Neuronal stem cell (in vitro differentiated cells): ENCODE measurements around the gene KRTAP16-1.
"Not testable (repeated sequence)": the region's sequence is repeated elsewhere in the genome, so short reads cannot be mapped to it uniquely, and the experiment has no call there.

Experiments used
- DNase-seq: peaks from one replicate; pipeline ENCODE4 v3.0.0-alpha.2; 2013; ENCODE audit warnings: low spot score
- H2AFZ ChIP-seq: one replicate; pipeline ENCODE4 v1.6.1; 2013; ENCODE audit warnings: mild to moderate bottlenecking, low read length, inconsistent platforms
- H2AK5ac ChIP-seq: 2 replicates; pipeline ENCODE4 v1.6.1; 2013; ENCODE audit warnings: low read depth, mild to moderate bottlenecking, inconsistent platforms, low read length, moderate library complexity, mixed read lengths
- H2BK120ac ChIP-seq: 2 replicates; pipeline ENCODE4 v1.6.1; 2013; ENCODE audit warnings: low read depth, mild to moderate bottlenecking, inconsistent platforms, low read length, moderate library complexity, mixed read lengths
- H2BK12ac ChIP-seq: one replicate; pipeline ENCODE4 v1.6.1; 2013; ENCODE audit warnings: low read length, inconsistent platforms
- H2BK15ac ChIP-seq: 2 replicates; pipeline ENCODE4 v1.6.1; 2013; ENCODE audit warnings: mild to moderate bottlenecking, low read length, inconsistent platforms, mixed read lengths
- H2BK5ac ChIP-seq: one replicate; pipeline ENCODE4 v1.6.1; 2013; ENCODE audit warnings: inconsistent platforms, mild to moderate bottlenecking, low read length, moderate library complexity
- H3K14ac ChIP-seq: one replicate; pipeline ENCODE4 v1.6.1; 2013; ENCODE audit warnings: low read length, inconsistent platforms
- H3K18ac ChIP-seq: 2 replicates; pipeline ENCODE4 v1.6.1; 2013; ENCODE audit warnings: low read length, inconsistent platforms
- H3K23ac ChIP-seq: 2 replicates; pipeline ENCODE4 v1.6.1; 2013; ENCODE audit warnings: low read depth, mild to moderate bottlenecking, mixed read lengths, low read length, inconsistent platforms; ENCODE audit not compliant: poor library complexity
- H3K27ac ChIP-seq: replicated peaks from 3 replicates; pipeline ENCODE4 v1.5.1; 2013; ENCODE audit warnings: low read length, inconsistent platforms
- H3K27me3 ChIP-seq, 3 experiments: 2 replicates each; pipeline ENCODE4 v1.6.1; 2013; ENCODE audit warnings: low read length in 3 of 3, mild to moderate bottlenecking in 2 of 3, inconsistent platforms in 1 of 3, low read depth in 1 of 3, mixed read lengths in 1 of 3, moderate library complexity in 1 of 3; ENCODE audit not compliant: control insufficient read depth in 3 of 3, insufficient read depth in 3 of 3
- H3K36me3 ChIP-seq, 2 donors: replicated peaks in 1 of 2; 2 replicates each; pipeline ENCODE4 v1.6.1; 2013; ENCODE audit warnings: low read length in 2 of 2; ENCODE audit not compliant: control insufficient read depth in 2 of 2, insufficient read depth in 2 of 2
- H3K4ac ChIP-seq: 2 replicates; pipeline ENCODE4 v1.6.1; 2013; ENCODE audit warnings: inconsistent platforms, mild to moderate bottlenecking, low read length, moderate library complexity
- H3K4me1 ChIP-seq, 2 donors: 1 replicate in 1 of 2; 2 replicates in 1 of 2; pipeline ENCODE4 v1.6.1; 2013; ENCODE audit warnings: low read length in 2 of 2, low read depth in 1 of 2; ENCODE audit not compliant: control insufficient read depth in 2 of 2, insufficient read depth in 1 of 2
- H3K4me2 ChIP-seq: one replicate; pipeline ENCODE4 v1.6.1; 2013; ENCODE audit warnings: mild to moderate bottlenecking, low read length, inconsistent platforms; ENCODE audit not compliant: insufficient read depth, poor library complexity, severe bottlenecking
- H3K4me3 ChIP-seq, 2 donors: 2 replicates each; pipeline ENCODE4 v1.5.1; 2013; ENCODE audit warnings: low read length in 2 of 2, mild to moderate bottlenecking in 2 of 2, inconsistent platforms in 1 of 2, moderate library complexity in 1 of 2
- H3K79me1 ChIP-seq: one replicate; pipeline ENCODE4 v1.6.1; 2013; ENCODE audit warnings: low read depth, mild to moderate bottlenecking, inconsistent platforms, low read length, moderate library complexity
- H3K9ac ChIP-seq: one replicate; pipeline ENCODE4 v1.6.1; 2013; ENCODE audit warnings: mild to moderate bottlenecking, low read depth, low read length, inconsistent platforms; ENCODE audit not compliant: poor library complexity
- H3K9me3 ChIP-seq, 2 donors: replicated peaks in 1 of 2; 2 replicates each; pipeline versions ENCODE3 to v1.6.1; 2013; ENCODE audit warnings: low read length in 2 of 2, mild to moderate bottlenecking in 2 of 2, inconsistent platforms in 1 of 2, low read depth in 1 of 2, mixed read lengths in 1 of 2, moderate library complexity in 1 of 2; ENCODE audit not compliant: control insufficient read depth in 2 of 2, insufficient read depth in 1 of 2
- H4K8ac ChIP-seq: one replicate; pipeline ENCODE4 v1.6.1; 2013; ENCODE audit warnings: low read depth, mild to moderate bottlenecking, inconsistent platforms, low read length, moderate library complexity
- H4K91ac ChIP-seq: one replicate; pipeline ENCODE4 v1.6.1; 2013; ENCODE audit warnings: low read length, low read depth, mild to moderate bottlenecking, inconsistent platforms; ENCODE audit not compliant: poor library complexity
- WGBS, 2 donors: extraction: QIAGEN DNeasy Blood & Tissue Kit; methylation state at CpG; one replicate each; pipeline ENCODE4 v1.1.7; 2013; ENCODE audit warnings: missing lambda C conversion rate in 2 of 2, mixed read lengths in 1 of 2; ENCODE audit not compliant: insufficient read length in 2 of 2, insufficient replicate concordance in 1 of 2; ENCODE audit errors: extremely low coverage in 2 of 2; 5-methylcytosine and 5-hydroxymethylcytosine counted together

Gene KRTAP16-1

DNA sequence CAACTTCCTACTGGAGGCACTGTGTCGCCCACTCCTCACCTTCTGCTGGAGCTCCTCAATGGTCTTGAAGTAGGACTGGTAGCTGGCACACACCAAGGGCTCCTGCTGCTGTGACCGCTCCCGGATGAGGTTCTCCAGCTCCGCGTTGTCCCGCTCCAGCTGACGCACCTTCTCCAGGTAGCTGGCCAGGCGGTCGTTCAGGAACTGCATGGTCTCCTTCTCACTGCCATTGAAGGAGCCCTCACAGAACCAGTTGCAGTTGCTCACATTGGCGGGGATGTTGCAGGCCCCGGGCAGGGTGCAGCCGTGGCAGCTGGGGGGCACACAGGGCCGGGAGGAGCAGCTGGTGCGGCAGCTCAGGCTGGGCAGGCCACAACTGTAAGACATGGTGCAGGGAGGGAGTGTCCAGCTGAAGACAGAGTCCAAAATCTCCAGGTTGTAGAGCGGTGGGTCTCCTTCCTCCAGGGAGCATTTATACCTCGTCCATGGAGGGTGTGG lies 41.3 kb upstream of the KRTAP16-1 start, which contains the start of gene KRT33A:
KRT33A (minus strand) TSS at position 448 of the 498 bp plus-strand sequence; CDS start at position 387, 61 bp downstream.
- DNase-seq, H2AK5ac ChIP-seq, H2BK5ac ChIP-seq: not testable (repeated sequence)

DNA sequence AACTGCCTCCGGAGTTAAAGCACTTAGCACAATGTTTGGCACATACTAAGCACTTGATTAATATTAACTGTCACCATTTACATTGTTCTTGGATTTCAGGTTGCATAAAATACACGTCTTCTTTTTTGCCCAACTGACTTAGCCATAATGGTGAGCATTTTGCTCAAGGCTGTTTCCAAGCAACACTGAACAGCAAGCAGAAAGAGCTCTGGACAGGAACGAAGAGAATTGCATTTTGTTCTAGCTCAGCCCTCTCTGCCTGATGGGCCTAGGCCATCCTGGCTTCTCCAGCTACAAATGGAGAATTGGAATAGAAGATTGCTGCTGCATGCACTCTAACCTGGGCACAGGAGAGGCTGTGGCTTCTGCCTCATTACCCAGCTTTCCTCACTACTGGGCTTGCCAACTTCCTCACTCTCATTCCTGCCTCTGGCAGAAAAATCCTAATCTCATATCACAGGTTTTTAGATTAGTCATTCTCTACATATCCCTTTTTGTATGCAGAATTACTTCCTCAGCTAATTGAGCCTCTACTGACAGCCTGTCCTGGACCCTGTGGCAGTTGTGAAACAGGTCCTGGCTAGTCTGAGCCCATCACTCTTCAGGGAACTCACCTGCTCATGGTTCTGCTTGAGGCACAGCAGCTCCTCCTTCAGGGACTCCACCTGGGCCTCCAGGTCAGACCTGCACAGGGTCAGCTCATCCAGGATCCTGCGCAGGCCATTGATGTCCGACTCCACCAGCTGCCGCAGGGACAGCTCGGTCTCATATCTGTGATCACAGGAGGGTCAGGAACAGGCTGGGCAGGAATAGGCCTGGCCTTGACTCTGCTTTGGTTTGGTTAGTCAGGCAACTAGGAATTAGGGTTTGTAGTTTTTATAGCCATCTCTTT lies 39.0 kb upstream of the KRTAP16-1 start:
- Histone ChIP-seq H3K9ac (no peak overlapping the region), H2BK12ac (no peak overlapping the region), H3K4me2 (no peak overlapping the region), H3K14ac (no peak overlapping the region), H3K4me3 (no peak overlapping the region), H3K9me3 (peaks cover 0 to 2% of the 10 kb centered on the region in 2 donors), H3K18ac (no peak overlapping the region), H4K91ac (no peak overlapping the region), H2AFZ (no peak overlapping the region), H2BK5ac (no peak overlapping the region), H2AK5ac (no peak overlapping the region), H3K27me3 (no peaks in the 10 kb centered on the region), H4K8ac (no peak overlapping the region), H2BK15ac (no peak overlapping the region), H3K4ac (no peak overlapping the region), H3K27ac (no peak overlapping the region), H2BK120ac (no peak overlapping the region), H3K4me1 (no peaks in the 10 kb centered on the region), H3K36me3 (no peaks in the 10 kb centered on the region), H3K23ac (no peak overlapping the region), H3K79me1 (no peaks in the 10 kb centered on the region)
- DNase-seq, result no peak
- no CpG with 5 or more reads among the region's 7 CpGs for WGBS, 2 donors

More for the DNA sequence above, 41.3 kb upstream of the KRTAP16-1 start, which contains the start of gene KRT33A:
- H3K4me3 ChIP-seq, H3K36me3 ChIP-seq, H3K4me2 ChIP-seq, H2AFZ ChIP-seq, H2BK120ac ChIP-seq, H4K8ac ChIP-seq, H3K4ac ChIP-seq, H2BK12ac ChIP-seq, H3K27ac ChIP-seq, H3K79me1 ChIP-seq, H2BK15ac ChIP-seq, H3K9ac ChIP-seq, H3K18ac ChIP-seq, H3K23ac ChIP-seq, H3K4me1 ChIP-seq, H3K14ac ChIP-seq, H3K9me3 ChIP-seq, H3K27me3 ChIP-seq, H4K91ac ChIP-seq: not testable (repeated sequence)
- no CpG with 5 or more reads among the region's 16 CpGs for WGBS, 2 donors

DNA sequence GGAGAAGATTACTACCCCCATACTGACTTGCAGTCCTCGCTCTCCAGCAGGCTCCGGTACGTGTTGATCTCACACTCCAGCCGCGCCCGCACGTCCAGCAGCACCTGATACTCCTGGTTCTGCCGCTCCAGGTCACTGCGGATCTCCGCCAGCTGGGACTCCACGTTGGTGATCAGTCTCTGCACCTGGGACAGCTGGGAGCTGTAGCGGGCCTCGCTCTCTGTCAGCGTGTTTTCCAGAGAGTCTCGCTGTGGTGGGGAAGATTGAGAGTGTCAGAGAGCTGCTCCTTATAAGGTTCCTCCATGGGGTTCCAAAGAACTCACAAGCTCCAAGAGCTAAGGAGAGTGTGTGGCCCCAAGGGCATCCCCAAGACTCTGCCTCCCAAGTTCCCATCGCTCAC lies 37.3 kb upstream of the KRTAP16-1 start:
- H3K14ac ChIP-seq, H3K4me2 ChIP-seq, H3K27me3 ChIP-seq, H2BK120ac ChIP-seq, H2BK12ac ChIP-seq, H3K23ac ChIP-seq, H3K79me1 ChIP-seq, H3K4ac ChIP-seq, H3K4me3 ChIP-seq, H2AK5ac ChIP-seq, H3K4me1 ChIP-seq, H2AFZ ChIP-seq, DNase-seq, H3K9ac ChIP-seq, H3K9me3 ChIP-seq, H4K91ac ChIP-seq, H3K36me3 ChIP-seq, H2BK15ac ChIP-seq, H3K27ac ChIP-seq, H2BK5ac ChIP-seq, H3K18ac ChIP-seq, H4K8ac ChIP-seq: not testable (repeated sequence)
- WGBS, 2 donors, result no CpG with 5 or more reads among the region's 16 CpGs

DNA sequence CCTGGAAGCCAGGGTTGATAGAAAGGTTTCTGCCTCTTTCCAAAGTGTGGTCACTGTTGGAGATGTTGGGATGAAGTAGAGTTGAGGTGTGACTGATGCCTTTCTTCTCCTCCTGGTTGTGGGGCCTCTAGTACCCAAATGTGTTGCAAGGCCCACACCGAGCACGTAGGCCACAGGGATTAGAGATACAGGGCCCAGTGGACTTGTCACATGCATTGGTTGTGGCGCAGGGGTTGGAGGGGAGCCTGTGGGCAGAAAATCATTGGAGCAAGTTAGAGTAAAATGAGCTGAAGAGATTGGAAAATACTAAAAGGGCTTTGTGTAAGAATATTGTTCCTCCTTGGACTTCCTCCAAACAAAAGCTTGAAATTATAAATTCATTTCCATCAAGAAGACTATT lies 36.9 kb upstream of the KRTAP16-1 start:
- Histone ChIP-seq H3K18ac (no peak overlapping the region), H3K27me3 (no peaks in the 10 kb centered on the region), H2BK5ac (no peak overlapping the region), H4K8ac (no peak overlapping the region), H3K23ac (no peak overlapping the region), H2BK120ac (no peak overlapping the region), H3K9ac (no peak overlapping the region), H2AFZ (no peak overlapping the region), H2AK5ac (no peak overlapping the region), H3K4ac (no peak overlapping the region), H3K36me3 (no peaks in the 10 kb centered on the region), H2BK15ac (no peak overlapping the region), H3K14ac (no peak overlapping the region), H3K4me3 (no peak overlapping the region), H4K91ac (no peak overlapping the region), H3K9me3 (peaks cover 0 to 3% of the 10 kb centered on the region in 2 donors), H3K27ac (no peak overlapping the region), H2BK12ac (no peak overlapping the region), H3K4me1 (no peaks in the 10 kb centered on the region), H3K79me1 (no peaks in the 10 kb centered on the region), H3K4me2 (no peak overlapping the region)
- DNase-seq, result no peak
- no CpG with 5 or more reads among the region's 3 CpGs for WGBS, 2 donors
